Colon (tissue), 2 donors: Measurements from ENCODE around the gene KPNA1.
A peak's percentile ranks its signal among the peaks of the same experiment; 100 is the strongest.
"Not testable (repeated sequence)": the region's sequence is repeated elsewhere in the genome, so short reads cannot be mapped to it uniquely, and the experiment has no call there.

Experiments used
- FAIRE-seq: peaks from 2 replicates; lab custom pipeline; 2012; peaks lifted over from hg19 to GRCh38; lab: Jason Lieb, UNC
- donor health status: control.
- donor health status: control.

Gene KPNA1

DNA sequence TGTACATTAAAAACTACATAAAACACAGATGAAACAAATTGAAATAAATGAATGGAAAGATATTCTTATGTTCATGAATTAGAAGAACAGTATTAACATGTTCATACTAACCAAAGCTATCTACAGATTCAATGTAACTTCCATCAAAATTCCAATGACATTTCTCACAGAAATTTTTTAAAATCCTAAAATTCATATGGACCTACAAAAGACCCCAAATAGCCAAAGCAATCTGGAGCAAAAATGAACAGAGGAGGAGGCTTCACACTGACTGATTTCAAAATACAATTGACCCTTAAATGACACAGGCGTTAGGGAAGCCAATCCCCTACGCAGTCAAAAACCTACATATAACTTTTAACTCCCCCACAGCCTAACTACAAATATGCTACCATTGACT, 39.4 kb downstream of the KPNA1 start:
- no peak for FAIRE-seq

DNA sequence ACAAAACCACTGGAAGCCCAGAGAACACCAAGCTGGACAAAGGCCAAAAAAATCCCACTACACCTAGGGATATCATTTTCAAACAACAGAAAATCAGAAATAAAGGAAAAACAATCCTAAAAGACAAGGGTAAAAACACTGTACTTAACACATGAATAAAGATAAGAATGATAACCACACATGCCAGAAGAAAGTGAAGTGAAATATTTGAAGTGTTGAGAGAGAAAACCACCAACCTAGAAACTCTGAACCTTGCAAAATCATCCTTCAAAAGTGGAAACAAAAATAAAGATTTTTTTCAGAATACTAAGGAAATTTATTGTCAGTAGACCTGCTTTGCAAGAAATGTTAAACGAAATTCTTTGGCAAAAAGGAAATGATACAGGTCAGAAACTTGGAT, 45.1 kb downstream of the KPNA1 start:
- no peak for FAIRE-seq

DNA sequence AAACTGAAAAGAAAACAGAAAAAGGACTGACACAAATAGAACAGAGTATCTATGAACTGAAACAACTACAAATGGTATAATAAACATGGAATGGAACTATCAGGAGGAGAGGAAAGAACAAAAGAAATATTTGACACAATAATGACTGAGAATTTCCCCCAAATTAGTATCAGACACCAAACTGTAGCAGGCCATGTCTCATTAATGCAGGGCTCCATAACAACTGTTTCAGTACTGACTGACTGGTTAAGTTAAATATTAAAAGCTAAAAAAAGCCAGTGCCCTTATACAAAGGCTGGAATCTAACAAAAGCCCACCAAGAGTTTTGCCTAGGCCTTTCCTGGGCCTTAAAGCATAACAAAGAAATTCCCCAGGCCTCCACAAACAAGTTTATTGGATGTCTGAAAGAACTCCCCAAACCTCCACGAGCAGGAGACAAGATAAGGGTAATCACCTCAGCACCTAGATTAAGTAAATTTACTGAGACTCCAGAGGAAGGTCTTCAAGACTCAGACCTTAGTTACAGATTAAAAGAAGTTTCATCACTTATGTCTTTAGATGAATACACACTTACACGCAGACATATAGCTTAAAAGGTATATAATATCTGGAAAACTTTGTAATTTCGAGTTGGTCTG, 45.7 kb downstream of the KPNA1 start:
- FAIRE-seq, result no peak

DNA sequence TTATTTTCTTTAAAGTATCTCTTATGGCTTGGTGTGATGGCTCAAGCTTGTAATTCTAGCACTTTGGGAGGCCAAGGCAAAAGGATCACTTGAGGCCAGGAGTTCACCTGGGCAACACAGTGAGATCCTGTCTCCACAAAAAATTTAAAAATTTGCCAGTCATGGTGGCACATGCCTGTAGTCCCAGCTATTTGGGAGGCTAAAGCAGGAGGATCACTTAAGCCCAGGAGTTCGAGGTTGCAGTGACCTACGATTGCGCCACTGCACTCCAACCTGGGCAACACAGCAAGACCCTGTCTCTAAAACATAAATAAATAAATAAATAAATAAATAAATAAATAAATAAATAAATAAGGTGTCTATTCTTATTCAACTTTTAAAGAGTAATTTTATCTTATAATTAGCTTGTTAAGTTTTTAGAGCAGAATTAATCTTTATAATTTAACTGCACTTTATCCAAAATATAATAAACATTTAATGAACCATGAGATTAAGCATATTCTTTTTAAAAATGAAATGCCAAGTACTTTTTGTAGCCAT, 48.0 kb downstream of the KPNA1 start:
- FAIRE-seq, result no peak

DNA sequence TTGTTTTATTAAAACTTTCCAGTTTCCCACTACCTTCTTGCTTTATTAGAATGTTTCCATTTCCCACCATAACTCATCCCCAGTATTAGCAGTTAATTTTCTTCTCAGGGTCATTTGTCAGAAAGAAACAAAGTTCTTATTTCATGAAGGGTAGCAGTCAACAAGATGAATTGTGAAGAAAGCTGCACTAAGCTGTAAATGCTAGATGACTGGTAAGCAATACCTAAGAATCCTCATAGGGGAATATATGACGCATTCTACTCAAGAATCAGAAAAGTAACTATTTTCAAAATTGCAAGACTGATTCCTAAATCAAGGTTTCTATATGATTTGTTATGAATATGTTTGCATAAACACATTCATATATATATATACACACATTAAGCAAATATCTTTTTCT, 50.1 kb downstream of the KPNA1 start:
- no peak for FAIRE-seq

DNA sequence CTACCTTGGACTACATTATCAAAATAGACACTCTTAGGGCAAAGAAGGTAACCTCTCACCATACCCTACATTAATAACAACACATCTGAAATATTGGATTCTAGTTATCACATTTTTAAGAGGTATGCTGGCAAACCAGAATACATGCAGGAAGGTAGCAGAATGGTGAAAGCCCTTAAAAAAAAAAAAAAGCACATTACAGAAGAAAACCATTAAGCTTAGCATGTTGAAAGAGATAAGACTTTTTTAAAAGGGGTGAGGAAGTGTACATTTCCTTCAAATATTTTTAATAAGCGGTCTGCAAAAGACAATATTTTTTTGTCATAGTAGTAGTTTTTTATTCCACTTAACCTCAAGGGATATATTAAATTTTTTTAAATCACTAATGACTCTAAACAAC, 52.3 kb downstream of the KPNA1 start:
- FAIRE-seq, result no peak

DNA sequence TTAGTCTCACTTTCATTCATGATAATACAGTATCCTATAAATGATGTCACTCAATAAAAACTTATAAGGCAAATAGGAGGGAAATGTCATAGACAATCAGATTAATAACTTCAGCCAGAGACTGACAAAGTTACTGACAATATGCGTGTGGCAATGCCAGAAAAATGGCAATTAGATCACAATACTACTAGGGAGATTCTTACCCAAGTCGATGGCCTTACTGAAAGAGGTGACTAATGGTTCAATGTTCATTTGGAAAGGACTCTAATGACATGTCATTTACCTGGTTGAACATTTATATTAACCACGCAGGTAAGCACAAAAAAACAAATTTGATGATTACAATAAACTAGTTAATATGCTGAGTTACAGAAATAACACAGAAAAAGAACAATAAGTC, 52.9 kb downstream of the KPNA1 start:
- FAIRE-seq, result no peak

DNA sequence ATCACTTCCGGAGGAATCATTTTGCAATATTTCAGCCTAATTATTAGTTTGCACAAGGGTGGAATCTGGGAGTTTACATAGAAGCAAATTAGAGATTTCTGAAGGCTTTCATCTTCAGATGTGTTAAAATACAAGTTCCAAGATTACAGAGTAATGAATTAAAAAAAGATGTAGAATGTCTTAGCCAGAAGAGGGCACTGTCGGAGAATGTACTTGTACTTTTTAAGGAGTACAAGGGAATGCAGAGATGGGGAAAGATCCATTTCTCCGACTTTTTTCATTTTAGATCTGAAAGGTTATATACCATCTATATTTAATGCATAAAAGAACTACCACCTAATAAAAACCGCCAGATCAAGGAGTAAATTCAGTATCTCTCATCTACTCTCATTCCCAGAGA, 55.7 kb downstream of the KPNA1 start:
- no peak for FAIRE-seq

DNA sequence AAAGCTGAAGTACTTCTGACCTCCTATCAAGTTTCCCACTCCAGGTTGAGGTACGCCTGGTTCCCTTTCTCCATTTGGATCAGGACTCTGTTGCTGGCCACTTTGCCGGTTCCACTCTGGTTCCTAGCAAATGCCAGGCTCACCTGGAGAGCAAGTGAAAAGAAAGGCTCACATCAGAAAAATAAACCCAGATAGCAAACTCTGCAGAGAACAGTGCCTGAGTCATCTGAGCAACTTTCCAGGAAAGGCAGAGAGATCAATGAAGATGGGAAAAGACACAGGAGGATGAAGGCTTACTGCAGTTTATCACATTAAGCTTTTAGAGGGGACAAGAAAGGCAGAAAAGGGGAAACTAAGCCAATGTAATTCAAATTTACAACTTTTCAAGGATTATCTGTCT, 57.0 kb downstream of the KPNA1 start:
- no peak for FAIRE-seq

DNA sequence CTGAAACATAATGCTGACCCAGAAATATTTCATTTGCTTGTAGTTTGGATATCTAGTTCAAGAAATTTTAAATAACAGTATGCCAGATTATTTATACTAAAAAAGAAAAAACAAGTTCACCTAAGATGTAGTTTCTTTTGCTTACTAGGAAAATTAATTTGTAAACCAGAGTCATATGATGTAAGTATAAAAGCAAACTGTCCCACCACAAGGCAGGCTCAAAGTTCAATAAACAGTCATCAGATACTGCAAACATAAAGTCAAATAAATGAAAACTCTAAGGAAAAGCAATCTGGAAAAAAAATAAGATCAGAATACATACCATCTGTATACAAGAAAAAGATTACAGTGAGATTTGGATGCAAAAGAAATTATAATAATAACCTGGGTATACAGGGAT, 58.7 kb downstream of the KPNA1 start:
- FAIRE-seq, result no peak

DNA sequence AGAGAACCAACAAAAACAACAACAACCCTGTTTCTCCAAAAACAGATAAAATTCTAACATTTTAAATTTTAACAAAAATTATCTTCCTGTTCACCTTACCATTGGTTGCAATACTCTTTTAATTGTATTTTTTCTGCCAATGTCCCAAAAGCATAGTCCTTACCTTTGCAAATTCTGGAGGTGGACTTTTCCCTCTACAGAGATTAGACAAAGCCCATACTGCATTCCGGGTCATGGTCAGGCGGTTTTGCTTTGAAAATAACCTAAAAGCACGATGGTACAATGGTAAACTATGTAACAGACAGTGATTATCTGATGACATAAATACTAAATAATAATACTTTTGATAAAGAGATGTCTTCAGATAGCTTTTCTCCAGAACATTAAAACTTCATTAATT, 63.4 kb downstream of the KPNA1 start:
- no peak for FAIRE-seq

DNA sequence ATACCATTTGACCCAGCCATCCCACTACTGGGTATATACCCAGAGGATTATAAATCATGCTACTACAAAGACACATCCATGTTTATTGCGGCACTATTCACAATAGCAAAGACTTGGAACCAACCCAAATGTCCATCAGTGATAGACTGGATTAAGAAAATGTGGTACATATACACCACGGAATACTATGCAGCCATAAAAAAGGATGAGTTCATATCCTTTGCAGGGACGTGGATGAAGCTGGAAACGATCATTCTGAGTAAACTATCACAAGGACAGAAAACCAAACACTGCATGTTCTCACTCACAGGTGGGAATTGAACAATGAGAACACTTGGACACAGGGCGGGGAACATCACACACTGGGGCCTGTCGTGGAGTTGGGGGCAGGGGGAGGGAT, 66.5 kb downstream of the KPNA1 start:
- FAIRE-seq, result not testable (repeated sequence)

DNA sequence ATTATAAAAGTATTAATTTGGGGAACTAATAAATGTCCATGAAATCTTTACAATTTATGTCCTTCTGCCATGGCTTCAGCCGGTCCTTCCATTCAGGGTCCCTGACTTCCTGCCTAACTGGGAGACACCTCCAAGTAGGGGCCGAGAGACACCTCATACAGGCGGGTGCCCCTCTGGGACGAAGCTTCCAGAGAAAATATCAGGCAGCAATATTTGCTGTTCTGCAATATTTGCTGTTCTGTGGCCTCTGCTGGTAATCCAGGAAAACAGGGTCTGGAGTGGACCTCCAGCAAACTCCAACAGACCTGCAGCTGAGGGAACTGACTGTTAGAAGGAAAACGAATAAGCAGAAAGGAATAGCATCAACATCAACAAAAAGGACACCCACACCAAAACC, 70.2 kb downstream of the KPNA1 start:
- not testable (repeated sequence) for FAIRE-seq

DNA sequence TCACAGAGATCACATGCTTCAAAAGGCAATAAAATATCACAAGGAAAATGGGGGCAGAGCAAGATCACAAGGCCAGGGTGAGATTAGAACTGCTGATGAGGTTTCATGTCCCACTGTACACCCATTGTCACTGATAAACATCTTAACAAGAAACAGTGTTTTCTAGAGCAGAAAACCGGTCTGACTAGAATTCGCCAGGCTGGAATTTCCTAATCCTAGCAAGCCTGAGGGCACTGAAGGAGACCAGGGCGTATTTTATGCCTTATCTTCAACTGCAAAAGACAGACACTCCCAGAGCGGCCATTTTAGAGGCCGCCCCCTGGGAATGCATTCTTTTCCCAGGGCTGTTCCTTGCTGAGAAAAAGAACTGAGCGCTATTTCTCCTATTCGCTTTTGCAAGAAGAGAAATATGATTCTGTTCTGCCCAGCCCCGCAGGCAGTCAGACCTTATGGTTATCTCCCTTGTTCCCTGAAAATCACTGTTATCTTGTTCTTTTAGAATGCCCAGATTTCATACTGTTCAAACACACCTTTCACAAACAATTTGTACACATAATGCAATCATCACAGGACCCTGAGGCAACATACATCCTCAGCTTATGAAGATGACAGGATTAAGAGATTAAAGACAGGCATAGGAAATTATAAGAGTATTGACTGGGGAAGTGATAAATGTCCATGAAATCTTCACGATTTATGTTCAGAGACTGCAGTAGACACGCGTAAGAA, 70.8 kb downstream of the KPNA1 start:
- FAIRE-seq, result not testable (repeated sequence)

DNA sequence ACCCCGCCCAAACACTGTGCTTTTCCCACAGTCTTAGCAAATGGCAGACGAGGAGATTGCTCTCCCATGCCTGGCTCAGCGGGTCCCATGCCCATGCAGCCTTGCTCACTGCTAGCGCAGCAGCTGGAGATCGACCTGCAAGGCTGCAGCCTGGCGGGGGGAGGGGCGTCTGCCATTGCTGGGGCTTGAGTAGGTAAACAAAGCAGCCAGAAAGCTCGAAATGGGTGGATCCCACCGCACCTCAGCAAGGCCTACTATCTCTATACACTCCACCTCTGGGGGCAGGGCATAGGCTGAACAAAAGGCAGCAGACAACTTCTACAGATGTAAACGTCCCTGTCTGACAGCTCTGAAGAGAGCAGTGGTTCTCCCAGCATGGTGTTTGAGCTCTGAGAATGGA, 71.6 kb downstream of the KPNA1 start:
- FAIRE-seq, result no peak

DNA sequence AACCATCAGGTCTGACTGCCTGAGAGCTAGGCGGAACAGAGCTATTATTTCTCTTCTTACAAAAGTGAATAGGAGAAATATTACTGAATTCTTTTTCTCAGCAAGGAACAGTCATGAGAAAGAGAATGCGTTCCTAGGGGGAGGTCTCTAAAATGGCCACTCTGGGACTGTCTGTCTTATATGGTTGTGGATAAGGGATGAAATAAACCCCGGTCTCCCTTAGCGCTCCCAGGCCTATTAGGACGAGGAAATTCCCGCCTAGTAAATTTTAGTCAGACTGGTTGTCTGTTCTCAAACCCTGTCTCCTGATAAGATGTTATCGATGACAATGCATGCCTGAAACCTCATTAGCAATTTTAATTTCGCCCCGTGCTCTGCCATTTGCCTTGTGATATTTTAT, 78.8 kb downstream of the KPNA1 start:
- FAIRE-seq, result no peak

DNA sequence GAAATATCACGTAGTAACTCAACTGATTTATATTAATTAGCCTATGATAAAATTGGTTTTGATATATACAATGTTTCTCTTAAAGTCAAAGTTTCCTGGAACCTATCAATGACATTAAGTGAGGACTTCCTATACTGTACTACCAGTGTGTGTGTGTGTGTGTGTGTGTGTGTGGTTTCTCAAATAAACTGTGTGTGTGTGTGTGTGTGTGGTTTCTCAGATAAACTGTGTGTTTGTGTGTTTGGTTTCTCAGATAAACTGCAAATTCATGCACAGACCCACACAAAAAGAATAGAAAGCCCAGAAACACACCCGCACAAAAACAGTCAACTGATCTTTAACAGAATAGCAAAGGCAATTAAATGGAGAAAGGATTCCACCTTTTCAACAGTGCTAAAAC, 84.4 kb downstream of the KPNA1 start:
- FAIRE-seq, result no peak

DNA sequence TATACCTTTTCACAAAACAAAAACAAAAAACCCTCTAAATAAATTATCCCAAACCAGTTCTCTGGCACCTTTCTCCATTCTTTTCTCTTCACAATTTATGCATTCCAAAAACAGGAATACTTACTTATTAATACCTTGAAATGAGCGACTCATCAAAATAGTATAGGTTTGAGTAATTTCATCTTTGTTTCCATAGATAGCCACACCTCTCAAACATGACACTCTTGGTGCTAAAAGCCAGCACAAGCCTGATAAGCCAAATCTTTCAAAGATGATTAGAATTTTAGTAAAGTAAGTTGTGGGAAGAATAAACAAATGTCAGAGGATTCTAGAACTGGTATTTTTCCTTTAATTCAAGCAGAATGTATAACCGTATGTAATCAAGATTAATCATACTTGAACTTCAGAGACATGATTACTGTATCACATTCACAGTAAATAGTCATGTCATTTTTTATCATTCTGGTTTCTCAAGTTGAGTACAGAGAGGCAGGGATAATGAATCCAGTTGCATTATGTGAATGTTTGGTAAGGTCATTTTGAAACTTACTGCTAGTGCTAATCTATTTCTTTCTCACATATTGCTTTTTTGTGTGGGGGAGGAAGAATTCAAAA, 86.8 kb downstream of the KPNA1 start:
- FAIRE-seq, result no peak

DNA sequence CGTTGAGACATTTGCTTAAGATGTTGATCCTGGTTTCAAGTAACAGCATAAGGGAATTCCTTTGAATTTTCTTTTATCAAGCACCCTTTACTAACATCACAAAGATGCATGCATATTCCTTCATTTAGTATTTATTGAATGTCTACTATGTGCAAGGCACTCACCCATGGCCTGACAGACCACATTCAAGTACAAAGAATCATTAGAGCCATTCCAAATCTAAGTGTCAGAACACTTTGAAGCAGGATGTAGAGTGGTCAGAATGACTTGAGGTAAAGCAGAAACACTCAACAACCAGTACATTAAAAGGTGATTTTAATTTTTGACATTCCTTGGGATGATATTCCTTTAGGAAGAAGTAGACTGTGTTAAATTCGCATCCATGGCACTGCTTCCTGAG, 92.9 kb downstream of the KPNA1 start:
- no peak for FAIRE-seq

DNA sequence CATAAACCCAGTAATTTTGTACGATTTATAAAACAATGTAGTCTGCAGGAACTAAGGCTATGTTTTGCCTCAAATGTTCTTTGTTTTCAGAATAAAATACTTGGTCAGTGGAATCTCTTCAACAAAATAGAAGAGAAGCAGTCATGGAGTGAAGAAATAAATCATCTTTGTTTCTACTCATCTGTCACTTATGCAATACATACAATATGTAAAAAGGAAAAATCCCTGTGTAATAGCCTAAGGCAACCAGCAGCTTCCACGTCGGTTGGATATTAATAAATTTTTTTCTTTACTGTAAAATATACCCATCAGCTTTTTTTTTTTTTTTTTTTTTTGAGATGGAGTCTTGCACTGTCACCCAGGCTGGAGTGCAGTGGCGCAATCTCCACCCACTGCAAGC, 93.6 kb downstream of the KPNA1 start:
- no peak for FAIRE-seq

DNA sequence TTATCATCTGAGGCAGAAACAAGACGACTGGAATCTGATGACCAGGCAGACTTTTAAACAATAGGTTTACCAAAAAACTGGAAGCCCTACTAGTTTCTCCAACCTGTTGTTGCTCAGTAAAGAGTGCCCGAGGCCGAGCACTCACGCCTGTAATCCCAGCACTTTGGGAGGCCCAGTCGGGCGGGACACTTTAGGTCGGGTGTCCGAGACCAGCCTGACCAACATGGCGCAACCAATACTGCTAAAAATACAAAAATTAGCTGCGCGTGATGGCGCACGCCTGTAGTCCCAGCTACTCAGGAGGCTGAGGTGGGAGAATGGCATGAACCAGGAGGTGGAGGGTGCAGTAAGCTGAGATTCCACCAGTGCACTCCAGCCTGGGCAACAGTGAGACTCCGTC, 97.8 kb downstream of the KPNA1 start:
- FAIRE-seq, result no peak

DNA sequence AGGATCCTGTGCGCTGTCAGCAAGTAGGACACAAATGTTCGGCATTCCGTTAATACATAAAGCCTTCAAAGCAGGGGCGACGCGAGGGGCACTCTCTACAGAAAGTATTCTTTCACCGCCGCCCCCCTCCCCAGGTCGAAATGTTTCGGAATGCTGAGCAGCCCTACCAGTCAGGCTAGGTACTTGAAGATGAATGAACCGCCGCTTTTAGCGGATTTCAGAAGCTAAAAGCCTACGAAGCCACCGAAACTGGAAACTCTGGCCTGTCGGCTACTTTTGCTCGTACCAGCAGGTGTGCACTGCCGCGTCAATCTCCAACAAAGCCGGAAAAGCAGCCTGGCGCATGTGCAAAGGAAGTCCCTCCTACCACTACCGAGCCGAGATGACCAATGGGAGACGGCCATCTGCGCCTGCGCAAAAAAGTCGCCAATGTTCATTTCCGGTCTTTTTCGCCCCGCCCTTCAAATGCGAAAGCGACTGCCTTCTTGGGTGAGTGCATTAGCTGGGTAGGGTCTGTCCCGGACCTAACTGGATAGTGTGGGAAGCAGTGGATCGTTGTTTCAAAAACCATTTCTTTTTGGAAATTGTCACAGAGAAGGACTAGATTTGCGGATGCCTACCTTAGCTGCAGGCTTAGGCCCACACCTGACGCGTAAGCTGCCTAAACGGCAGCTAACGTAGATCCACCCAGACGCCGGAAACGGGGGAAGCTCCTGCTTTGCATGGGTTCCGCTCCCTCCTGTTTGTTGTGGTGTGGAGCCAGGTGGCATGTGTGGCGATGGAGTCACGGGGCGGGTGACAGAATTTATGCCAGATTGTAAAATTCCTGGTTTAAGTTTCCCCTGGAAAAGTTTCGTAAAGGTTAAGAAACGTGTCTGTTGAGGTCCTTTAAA, 98.7 kb downstream of the KPNA1 start, which contains the start of gene WDR5B:
WDR5B (minus strand) TSS at position 301 of the 893 bp plus-strand sequence. CDS start 534 bp downstream, outside the sequence.
- FAIRE-seq, result peak; percentile 36
